C4-2B (cell line): ENCODE data around the gene TCFL5.

ENCODE experiments used
- CTCF ChIP-seq: fragments of 450-650 bp; conservative IDR thresholded peaks from 2 replicates; pipeline ENCODE4 v1.5.1; 2017; ENCODE audit warnings: mild to moderate bottlenecking
- ZFX ChIP-seq: fragments of 450-650 bp; IDR thresholded peaks from 2 replicates; pipeline ENCODE4 v1.6.1; 2017

GRCh38 chr20:62796699-62797491 is 64.7 kb downstream of the TCFL5 start:
- no peak for TF ChIP-seq CTCF
- peak; percentile 29; the same call in 1 of the 2 replicates for TF ChIP-seq ZFX
